CD8-positive, alpha-beta memory T cell (primary cell): Measurements from ENCODE around the gene HOXD10. TPM values are rescaled to one million over a fixed set of nuclear protein-coding genes. Genes with fewer than 3 reads are reported as not detected.
A peak's percentile ranks its signal among the peaks of the same experiment; 100 is the strongest.

ENCODE experiments used
- CTCF ChIA-PET: fragments of 350-600 bp; sonication (Branson Sonifier 250); formaldehyde crosslinking; loops from one replicate; lab custom pipeline; 2021; ENCODE audit warnings: antibody characterized with exemption; lab: Charles Lee
- POLR2A ChIA-PET: fragments of 350-600 bp; sonication (Branson Sonifier 250); formaldehyde crosslinking; loops from one replicate; lab custom pipeline; 2021; ENCODE audit warnings: antibody characterized with exemption; lab: Charles Lee
- DNase-seq, 5 donors: peaks; one replicate each; pipeline versions ENCODE4 v3.0.0 to v3.0.0-alpha.2; 2020 to 2022; ENCODE audit warnings: mixed read lengths in 1 of 5
- H3K27ac ChIP-seq: one replicate; pipeline ENCODE4 v1.7.0; 2013; ENCODE audit warnings: low read depth, mild to moderate bottlenecking, low read length, moderate library complexity
- H3K27me3 ChIP-seq: 2 replicates; pipeline ENCODE4 v1.7.0; 2013; ENCODE audit warnings: low read length, mild to moderate bottlenecking; ENCODE audit not compliant: insufficient read depth, poor library complexity, severe bottlenecking
- H3K36me3 ChIP-seq: 2 replicates; pipeline ENCODE4 v1.7.0; 2013; ENCODE audit warnings: mild to moderate bottlenecking, low read length, moderate library complexity; ENCODE audit not compliant: insufficient read depth
- H3K4me1 ChIP-seq: 2 replicates; pipeline ENCODE4 v1.7.0; 2013; ENCODE audit warnings: mild to moderate bottlenecking, low read length, moderate library complexity; ENCODE audit not compliant: insufficient read depth
- H3K4me3 ChIP-seq: 2 replicates; pipeline ENCODE4 v1.7.0; 2013; ENCODE audit warnings: mild to moderate bottlenecking, low read length
- H3K9me3 ChIP-seq: 2 replicates; pipeline ENCODE4 v1.7.0; 2013; ENCODE audit warnings: mild to moderate bottlenecking, low read length
- H3K27ac Mint-ChIP-seq, 8 donors: one replicate each; pipeline ENCODE4 v1.8.0; 2020 to 2021; ENCODE audit warnings: mixed read lengths in 8 of 8, mild to moderate bottlenecking in 6 of 8, inconsistent platforms in 3 of 8, moderate library complexity in 3 of 8
- H3K27me3 Mint-ChIP-seq, 2 donors: one replicate each; pipeline ENCODE4 v1.8.0; 2020 to 2021; ENCODE audit warnings: mixed read lengths in 2 of 2, mild to moderate bottlenecking in 1 of 2, moderate library complexity in 1 of 2
- H3K36me3 Mint-ChIP-seq, 3 donors: one replicate each; pipeline ENCODE4 v1.8.0; 2020 to 2021; ENCODE audit warnings: mixed read lengths in 3 of 3, inconsistent platforms in 1 of 3, mild to moderate bottlenecking in 1 of 3
- H3K4me1 Mint-ChIP-seq, 3 donors: one replicate each; pipeline ENCODE4 v1.8.0; 2020 to 2021; ENCODE audit warnings: mixed read lengths in 3 of 3, inconsistent platforms in 1 of 3, mild to moderate bottlenecking in 1 of 3
- H3K4me3 Mint-ChIP-seq, 7 donors: one replicate each; pipeline ENCODE4 v1.8.0; 2020 to 2021; ENCODE audit warnings: mixed read lengths in 7 of 7, mild to moderate bottlenecking in 6 of 7, moderate library complexity in 4 of 7, inconsistent platforms in 2 of 7
- H3K9me3 Mint-ChIP-seq, 5 donors: one replicate each; pipeline ENCODE4 v1.8.0; 2020 to 2022; ENCODE audit warnings: mixed read lengths in 5 of 5, mild to moderate bottlenecking in 3 of 5, moderate library complexity in 2 of 5, inconsistent platforms in 1 of 5
- polyA plus RNA-seq: library from polyadenylated mRNA; unstranded; fragments of 300-500 nt; fragmentation: Illumina TruSeq; gene quantifications from one replicate; pipeline ENCODE4 v1.2.3, GENCODE V29; 2021
- total RNA-seq, 2 experiments: library from RNA; stranded (reverse); gene quantifications; one replicate each; pipeline ENCODE4 v1.2.3, GENCODE V29; 2021

HOXD10 gene
- total and polyA plus RNA-seq, 3 experiments from 2014 or later = not detected

DNA sequence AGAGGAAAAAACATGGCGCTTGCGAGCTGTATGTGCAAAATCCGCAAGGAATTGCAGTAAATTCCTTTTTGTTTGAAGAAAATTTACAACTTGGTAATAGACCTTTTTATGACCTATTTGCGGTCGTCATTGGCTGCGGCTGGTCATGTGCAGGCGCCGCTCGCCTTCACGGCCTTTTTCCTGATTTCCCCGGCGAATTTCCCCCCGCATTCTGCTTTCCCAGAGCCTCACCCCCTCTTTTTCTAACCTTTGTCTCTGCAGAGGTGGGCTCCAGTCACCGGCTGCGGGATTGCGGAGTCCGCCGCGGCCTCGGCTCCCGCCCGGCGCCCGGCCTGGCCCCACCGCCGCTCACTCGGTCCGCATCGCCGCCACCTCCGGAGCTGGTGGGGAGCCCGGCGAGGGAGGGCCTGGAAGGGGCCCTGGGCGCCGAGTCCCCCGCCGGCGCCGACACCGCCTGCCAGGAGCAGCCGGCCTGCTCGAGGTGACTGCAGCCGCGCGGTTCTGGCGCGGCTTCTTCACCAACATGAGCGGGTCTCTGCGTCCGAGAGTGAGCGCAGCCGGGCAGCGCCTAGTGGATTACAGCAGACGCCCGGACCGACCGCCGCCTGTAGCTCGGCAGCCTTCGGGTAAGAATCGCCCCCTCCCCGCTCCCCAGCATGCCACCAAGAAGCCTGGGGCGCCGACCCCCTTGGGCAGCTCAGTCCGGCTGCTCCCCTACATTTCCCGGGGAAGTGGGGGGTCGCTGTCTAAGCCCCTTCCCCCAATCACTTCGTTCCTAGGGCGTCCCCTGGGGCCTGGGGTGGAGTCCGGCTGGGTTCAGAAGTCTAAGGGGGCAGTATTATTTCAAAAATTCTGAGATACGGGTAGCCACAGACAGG lies 20.0 kb downstream of the HOXD10 start:
- Mint-ChIP-seq H3K36me3 (no peaks in the 10 kb centered on the region), H3K27me3 (peaks cover 85 to 93% of the 10 kb centered on the region in 2 donors), H3K9me3 (peaks cover 12 to 39% (median 28%) of the 10 kb centered on the region in 5 donors), H3K4me1 (peaks cover 30 to 50% (median 47%) of the 10 kb centered on the region in 3 donors), H3K4me3 (peak overlapping the region; percentile 41 to 74 (median 57)), H3K27ac (no peak overlapping the region)
- Histone ChIP-seq H3K4me1 (peaks cover 35% of the 10 kb centered on the region), H3K9me3 (peaks cover 4% of the 10 kb centered on the region), H3K27me3 (peaks cover 92% of the 10 kb centered on the region), H3K27ac (no peak overlapping the region), H3K36me3 (no peaks in the 10 kb centered on the region), H3K4me3 (no peak overlapping the region)
- DNase-seq = no peak
- POLR2A ChIA-PET = interaction anchor here (0.7 kb wide), 1 partner anchor 57 kb away, joined by 4 read pairs; no protein-coding TSS in a partner anchor
- CTCF ChIA-PET = no interaction called here

DNA sequence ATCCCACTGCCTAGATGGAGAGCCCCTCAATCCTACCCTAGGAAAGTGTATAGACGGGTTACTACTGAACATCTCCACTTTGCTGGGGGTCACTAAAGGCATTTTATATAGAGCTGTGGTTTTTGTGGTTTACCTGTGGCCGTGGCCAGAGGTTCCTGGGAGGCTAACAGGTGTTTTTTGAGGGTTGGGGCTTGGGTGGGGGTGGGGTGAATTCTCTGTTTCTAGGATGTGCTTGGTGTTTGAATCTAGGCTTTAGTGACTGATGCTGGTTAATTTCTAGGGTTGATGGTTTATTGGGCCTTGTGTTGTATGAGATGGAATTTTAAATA lies 20.6 kb downstream of the HOXD10 start:
- peak overlapping the region in 4 of 7 donors; percentile 1 to 68 (median 16) for H3K4me3 Mint-ChIP-seq
- H3K36me3 ChIP-seq = no peaks in the 10 kb centered on the region
- peaks cover 86 to 93% of the 10 kb centered on the region in 2 donors for H3K27me3 Mint-ChIP-seq
- DNase-seq = no peak
- H3K9me3 ChIP-seq = peaks cover 4% of the 10 kb centered on the region
- no peaks in the 10 kb centered on the region for H3K36me3 Mint-ChIP-seq
- no peak overlapping the region for H3K27ac ChIP-seq
- CTCF ChIA-PET = no interaction called here
- H3K4me1 Mint-ChIP-seq = peaks cover 25 to 45% (median 43%) of the 10 kb centered on the region in 3 donors
- POLR2A ChIA-PET = interaction anchor here (0.7 kb wide), 1 partner anchor 58 kb away, joined by 4 read pairs; no protein-coding TSS in a partner anchor
- no peak overlapping the region for H3K4me3 ChIP-seq
- no peak overlapping the region for H3K27ac Mint-ChIP-seq
- peaks cover 12 to 36% (median 27%) of the 10 kb centered on the region in 5 donors for H3K9me3 Mint-ChIP-seq
- peaks cover 32% of the 10 kb centered on the region for H3K4me1 ChIP-seq
- peaks cover 92% of the 10 kb centered on the region for H3K27me3 ChIP-seq

DNA sequence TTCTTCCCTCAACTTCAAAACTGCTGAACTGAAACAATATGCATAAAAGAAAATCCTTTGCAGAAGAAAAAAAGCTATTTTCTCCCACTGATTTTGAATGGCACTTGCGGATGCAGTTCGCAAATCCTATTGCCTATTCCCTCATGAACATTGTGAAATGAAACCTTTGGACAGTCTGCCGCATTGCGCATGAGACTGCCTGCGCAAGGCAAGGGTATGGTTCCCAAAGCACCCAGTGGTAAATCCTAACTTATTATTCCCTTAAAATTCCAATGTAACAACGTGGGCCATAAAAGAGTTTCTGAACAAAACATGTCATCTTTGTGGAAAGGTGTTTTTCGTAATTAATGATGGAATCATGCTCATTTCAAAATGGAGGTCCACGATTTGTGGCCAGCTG lies 21.3 kb downstream of the HOXD10 start:
- Histone ChIP-seq H3K36me3 (no peaks in the 10 kb centered on the region), H3K4me1 (peaks cover 29% of the 10 kb centered on the region), H3K4me3 (no peak overlapping the region), H3K9me3 (peaks cover 4% of the 10 kb centered on the region), H3K27ac (no peak overlapping the region), H3K27me3 (peaks cover 91% of the 10 kb centered on the region)
- Mint-ChIP-seq H3K27me3 (peaks cover 85 to 93% of the 10 kb centered on the region in 2 donors), H3K9me3 (peaks cover 12 to 32% (median 24%) of the 10 kb centered on the region in 5 donors), H3K36me3 (no peaks in the 10 kb centered on the region), H3K4me3 (peak overlapping the region in 1 of 7 donors; percentile 64), H3K27ac (no peak overlapping the region), H3K4me1 (peaks cover 20 to 38% (median 38%) of the 10 kb centered on the region in 3 donors)
- POLR2A ChIA-PET = interaction anchor here (0.7 kb wide), 1 partner anchor 285 kb away, joined by 3 read pairs; no protein-coding TSS in a partner anchor
- CTCF ChIA-PET = no interaction called here
- DNase-seq = no peak

DNA sequence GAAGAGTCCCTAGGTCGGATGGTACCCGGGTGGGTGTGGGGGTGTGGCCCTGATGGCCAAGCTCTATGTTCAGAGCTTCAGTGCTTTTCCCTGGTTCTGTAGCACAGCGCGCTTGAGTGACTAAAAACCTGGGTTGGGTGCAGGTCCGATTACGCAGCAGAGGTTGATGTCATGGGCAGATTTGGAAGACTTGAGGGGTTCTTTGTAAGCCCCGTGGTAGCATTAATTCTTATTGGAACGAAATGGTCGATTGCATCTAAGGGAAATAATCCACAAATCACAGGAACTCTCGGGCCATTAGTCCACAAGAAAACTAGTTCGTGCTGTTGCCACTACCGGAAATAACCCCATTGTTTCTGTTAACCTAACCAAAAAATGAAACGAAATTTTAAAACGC lies 21.9 kb downstream of the HOXD10 start:
- ChIA-PET CTCF (interaction anchor here (2.5 to 3.6 kb wide), 2 partner anchors 11 to 316 kb away, joined by 9 to 19 read pairs; no protein-coding TSS in a partner anchor), POLR2A (no interaction called here)
- no peaks in the 10 kb centered on the region for H3K36me3 Mint-ChIP-seq
- peaks cover 12 to 32% (median 23%) of the 10 kb centered on the region in 5 donors for H3K9me3 Mint-ChIP-seq
- Histone ChIP-seq H3K27ac (no peak overlapping the region), H3K4me3 (no peak overlapping the region), H3K4me1 (peaks cover 29% of the 10 kb centered on the region), H3K27me3 (peaks cover 91% of the 10 kb centered on the region), H3K36me3 (no peaks in the 10 kb centered on the region), H3K9me3 (peaks cover 4% of the 10 kb centered on the region)
- DNase-seq = no peak
- H3K27ac Mint-ChIP-seq = peak overlapping the region in 3 of 8 donors; percentile 18 to 68 (median 67)
- peaks cover 81 to 93% of the 10 kb centered on the region in 2 donors for H3K27me3 Mint-ChIP-seq
- H3K4me1 Mint-ChIP-seq = peaks cover 19 to 38% (median 38%) of the 10 kb centered on the region in 3 donors
- peak overlapping the region in 3 of 7 donors; percentile 14 to 64 (median 23) for H3K4me3 Mint-ChIP-seq

DNA sequence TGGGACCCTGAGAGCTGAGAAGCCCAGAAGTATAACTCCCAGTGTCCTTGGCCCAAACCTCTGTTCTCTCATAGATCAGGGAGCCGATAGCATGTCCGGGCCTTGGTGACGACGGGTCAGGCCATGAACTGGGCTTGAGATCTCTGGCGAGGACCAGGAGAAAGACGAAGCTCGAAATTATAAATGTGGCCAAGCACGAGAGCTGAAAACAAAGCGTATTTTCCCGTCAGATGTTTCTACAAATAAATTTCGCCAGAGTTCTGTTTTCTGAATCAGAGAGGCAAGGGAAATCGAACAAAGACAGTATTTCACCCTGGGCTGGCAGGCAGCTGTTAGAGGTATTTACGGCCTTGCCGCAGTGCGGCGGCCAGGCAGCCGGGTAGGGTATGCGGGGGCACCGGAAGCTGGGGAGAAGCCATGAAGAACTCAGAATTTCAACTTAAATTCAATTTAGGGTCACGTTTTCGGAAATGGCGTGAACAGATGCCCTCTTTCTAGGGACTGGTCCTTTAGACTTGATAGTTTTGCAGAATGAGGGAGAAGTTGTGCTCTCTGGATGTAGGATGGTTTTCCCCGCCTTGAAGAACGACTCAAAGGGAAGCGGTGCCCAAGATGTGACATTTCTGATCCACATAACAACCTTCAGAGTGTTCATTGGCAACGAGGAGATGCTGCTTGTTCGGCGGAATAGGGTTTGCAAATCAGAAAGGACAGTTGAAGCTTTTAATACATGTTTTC lies 22.5 kb downstream of the HOXD10 start:
- peaks cover 19 to 38% (median 38%) of the 10 kb centered on the region in 3 donors for H3K4me1 Mint-ChIP-seq
- H3K36me3 ChIP-seq = no peaks in the 10 kb centered on the region
- peak overlapping the region in 4 of 7 donors; percentile 23 to 46 (median 42) for H3K4me3 Mint-ChIP-seq
- peaks cover 91% of the 10 kb centered on the region for H3K27me3 ChIP-seq
- DNase-seq = no peak
- POLR2A ChIA-PET = no interaction called here
- peaks cover 4% of the 10 kb centered on the region for H3K9me3 ChIP-seq
- H3K9me3 Mint-ChIP-seq = peaks cover 12 to 30% (median 21%) of the 10 kb centered on the region in 5 donors
- H3K36me3 Mint-ChIP-seq = no peaks in the 10 kb centered on the region
- H3K27me3 Mint-ChIP-seq = peaks cover 81 to 93% of the 10 kb centered on the region in 2 donors
- no peak overlapping the region for H3K27ac ChIP-seq
- H3K27ac Mint-ChIP-seq = peak overlapping the region in 3 of 8 donors; percentile 60 to 68 (median 67)
- no peak overlapping the region for H3K4me3 ChIP-seq
- CTCF ChIA-PET = interaction anchor here (0.6 to 3.6 kb wide), 5 partner anchors 12 to 498 kb away, joined by 3 to 19 read pairs (median 3); no protein-coding TSS in a partner anchor
- peaks cover 29% of the 10 kb centered on the region for H3K4me1 ChIP-seq

DNA sequence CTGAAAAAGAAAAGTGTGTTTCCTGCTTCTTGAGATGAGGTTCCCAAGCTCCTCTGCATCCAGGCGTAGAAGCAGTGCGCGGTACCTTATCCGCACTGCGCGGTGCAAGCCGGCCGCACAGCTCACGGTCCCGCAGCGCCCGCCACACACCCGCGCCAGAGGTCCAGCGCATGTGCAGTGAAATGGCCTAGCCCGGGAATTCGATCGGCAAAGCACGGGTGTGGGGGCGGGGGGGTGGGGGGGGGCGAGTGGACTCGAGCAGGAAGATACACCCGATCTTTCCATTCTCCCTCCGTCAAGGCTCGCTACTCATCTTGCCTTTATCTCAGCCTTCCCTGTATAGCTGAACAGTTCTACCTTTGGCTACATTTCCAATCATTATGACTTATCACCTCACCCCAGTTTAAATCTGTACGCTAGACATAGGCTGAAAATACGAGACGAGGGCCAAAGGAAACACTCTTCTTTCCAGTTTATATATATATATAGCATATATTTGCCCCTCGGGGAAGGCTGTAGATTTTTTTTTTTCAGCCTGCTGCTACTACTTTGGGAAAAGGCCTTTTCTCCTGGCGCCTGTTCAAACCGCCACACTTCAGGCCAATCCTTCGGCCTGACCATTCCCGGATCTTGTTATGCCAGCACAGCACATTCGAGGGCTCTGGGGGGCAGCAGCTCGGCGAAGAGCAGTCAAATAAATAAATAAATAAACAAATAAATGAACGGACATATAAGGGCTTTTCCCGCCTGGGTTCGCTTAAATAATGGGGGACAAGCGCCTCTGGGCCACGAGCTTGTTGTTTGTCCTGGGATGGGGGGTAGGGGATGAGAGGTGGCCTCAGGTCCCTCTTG lies 23.3 kb downstream of the HOXD10 start:
- no peak for DNase-seq
- peaks cover 19 to 38% (median 38%) of the 10 kb centered on the region in 3 donors for H3K4me1 Mint-ChIP-seq
- peaks cover 86 to 91% of the 10 kb centered on the region in 2 donors for H3K27me3 Mint-ChIP-seq
- H3K4me3 Mint-ChIP-seq = peak overlapping the region in 3 of 7 donors; percentile 41 to 65 (median 46)
- H3K27me3 ChIP-seq = peaks cover 85% of the 10 kb centered on the region
- peaks cover 4% of the 10 kb centered on the region for H3K9me3 ChIP-seq
- ChIA-PET POLR2A (interaction anchor here (0.6 kb wide), 1 partner anchor 11 kb away, joined by 4 read pairs; the partner anchor contains the start of gene HOXD4), CTCF (interaction anchor here (0.6 to 3.6 kb wide), 9 partner anchors 11 to 497 kb away, joined by 3 to 19 read pairs (median 3); partner anchors contain the start of gene HOXD4)
- H3K27ac Mint-ChIP-seq = peak overlapping the region in 2 of 8 donors; percentile 67 to 68
- H3K36me3 Mint-ChIP-seq = peaks cover 0 to 2% (median 0%) of the 10 kb centered on the region in 3 donors
- peaks cover 12 to 30% (median 21%) of the 10 kb centered on the region in 5 donors for H3K9me3 Mint-ChIP-seq
- H3K27ac ChIP-seq = no peak overlapping the region
- no peak overlapping the region for H3K4me3 ChIP-seq
- H3K4me1 ChIP-seq = peaks cover 29% of the 10 kb centered on the region
- no peaks in the 10 kb centered on the region for H3K36me3 ChIP-seq
